GM12875 (cell line): ENCODE measurements around the gene STK16.
A peak's percentile ranks its signal among the peaks of the same experiment; 100 is the strongest.

Experiments
- H3K4me3 ChIP-seq: one replicate; pipeline ENCODE4 v1.5.1; 2011; ENCODE audit warnings: low read depth, low read length, control low read depth
- CTCF ChIP-seq: IDR thresholded peaks from 2 replicates; pipeline ENCODE4 v1.5.1; 2011; ENCODE audit warnings: low read depth, mild to moderate bottlenecking, control low read depth, inconsistent platforms, low read length, moderate library complexity, borderline replicate concordance; ENCODE audit not compliant: insufficient read depth

STK16 gene

GRCh38 chr2:219221957-219222518, 23.2 kb upstream of the STK16 start:
- H3K4me3 ChIP-seq, result no peak overlapping the region
- TF ChIP-seq CTCF, result no peak

- TF ChIP-seq CTCF, result no peak
- H3K4me3 ChIP-seq, result no peak overlapping the region
Measured at GRCh38 chr2:219223831-219224610, 21.3 kb upstream of the STK16 start.

- TF ChIP-seq CTCF, result no peak
- H3K4me3 ChIP-seq, result no peak overlapping the region
Measured at GRCh38 chr2:219225350-219225749, 19.9 kb upstream of the STK16 start.

GRCh38 chr2:219228041-219228910, 17.0 kb upstream of the STK16 start:
- peak overlapping the region; percentile 84 for H3K4me3 ChIP-seq
- TF ChIP-seq CTCF, result no peak

- no peak for TF ChIP-seq CTCF
- peak overlapping the region; percentile 84 for H3K4me3 ChIP-seq
Measured at GRCh38 chr2:219228911-219229304, 16.4 kb upstream of the STK16 start.

GRCh38 chr2:219229305-219230058, 15.8 kb upstream of the STK16 start, which contains the start of the genes ANKZF1 and ATG9A:
TSS of gene ANKZF1 (plus strand) at chr2:219229806. CDS start at chr2:219230258, 452 bp downstream.
TSS of gene ATG9A (minus strand) at chr2:219229636. CDS start at chr2:219228024, 1,612 bp downstream.
- no peak for TF ChIP-seq CTCF
- peak within 1 kb of the TSS; percentile 84 for H3K4me3 ChIP-seq
